Measurements from ENCODE around the gene ASGR2. TPM values are rescaled to one million over a fixed set of nuclear protein-coding genes. Genes with fewer than 3 reads are reported as not detected.

Gene ASGR2
- total RNA-seq, 4 donors from 2014 or later: 1.6 to 2.2 TPM; not detected in 2

GRCh38 chr17:7078711-7079110 lies 35.9 kb downstream of the ASGR2 start:
- no peaks in the 10 kb centered on the region for H3K4me1 ChIP-seq
- in situ Hi-C loops (cut with MboI; ENCODE audit: low sequenced_read_pairs in 4 of 4): no loop called here
- DNase-seq (no peak), ATAC-seq (no peak)
- no peaks in the 10 kb centered on the region for H3K36me3 ChIP-seq
- no peak overlapping the region for H3K4me3 ChIP-seq
- peaks cover 0 to 4% (median 0%) of the 10 kb centered on the region in 3 donors for H3K27me3 ChIP-seq
- no peaks in the 10 kb centered on the region for H3K9me3 ChIP-seq
- no peak overlapping the region for H3K27ac ChIP-seq
- intact Hi-C loops (cut with DNase I; ENCODE audit: low total_unique reads): no loop called here
- TF ChIP-seq, protein P1, sequence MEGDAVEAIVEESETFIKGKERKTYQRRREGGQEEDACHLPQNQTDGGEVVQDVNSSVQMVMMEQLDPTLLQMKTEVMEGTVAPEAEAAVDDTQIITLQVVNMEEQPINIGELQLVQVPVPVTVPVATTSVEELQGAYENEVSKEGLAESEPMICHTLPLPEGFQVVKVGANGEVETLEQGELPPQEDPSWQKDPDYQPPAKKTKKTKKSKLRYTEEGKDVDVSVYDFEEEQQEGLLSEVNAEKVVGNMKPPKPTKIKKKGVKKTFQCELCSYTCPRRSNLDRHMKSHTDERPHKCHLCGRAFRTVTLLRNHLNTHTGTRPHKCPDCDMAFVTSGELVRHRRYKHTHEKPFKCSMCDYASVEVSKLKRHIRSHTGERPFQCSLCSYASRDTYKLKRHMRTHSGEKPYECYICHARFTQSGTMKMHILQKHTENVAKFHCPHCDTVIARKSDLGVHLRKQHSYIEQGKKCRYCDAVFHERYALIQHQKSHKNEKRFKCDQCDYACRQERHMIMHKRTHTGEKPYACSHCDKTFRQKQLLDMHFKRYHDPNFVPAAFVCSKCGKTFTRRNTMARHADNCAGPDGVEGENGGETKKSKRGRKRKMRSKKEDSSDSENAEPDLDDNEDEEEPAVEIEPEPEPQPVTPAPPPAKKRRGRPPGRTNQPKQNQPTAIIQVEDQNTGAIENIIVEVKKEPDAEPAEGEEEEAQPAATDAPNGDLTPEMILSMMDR (IDR thresholded peaks at IDR 0.05 in 4 of 5, conservative IDR thresholded peaks at IDR 0.05 in 1 of 5): no peak
- no peak for TF ChIP-seq POLR2A (IDR thresholded peaks at IDR 0.05)

- intact Hi-C loops (cut with DNase I; ENCODE audit: low total_unique reads): no loop called here
- ATAC-seq (no peak), DNase-seq (no peak)
- TF ChIP-seq, protein P1 (IDR thresholded peaks at IDR 0.05 in 4 of 5, conservative IDR thresholded peaks at IDR 0.05 in 1 of 5): no peak
- no peak for TF ChIP-seq POLR2A (IDR thresholded peaks at IDR 0.05)
- Histone ChIP-seq H3K4me3 (no peak overlapping the region), H3K9me3 (no peaks in the 10 kb centered on the region), H3K27me3 (peaks cover 0 to 4% (median 0%) of the 10 kb centered on the region in 3 donors), H3K4me1 (no peaks in the 10 kb centered on the region), H3K27ac (no peak overlapping the region), H3K36me3 (no peaks in the 10 kb centered on the region)
- in situ Hi-C loops (cut with MboI; ENCODE audit: low sequenced_read_pairs in 4 of 4): no loop called here
Measured at GRCh38 chr17:7077911-7078546, 36.6 kb downstream of the ASGR2 start.

GRCh38 chr17:7074931-7075330 lies 39.7 kb downstream of the ASGR2 start:
- no peaks in the 10 kb centered on the region for H3K4me1 ChIP-seq
- ATAC-seq (no peak), DNase-seq (no peak)
- no peaks in the 10 kb centered on the region for H3K27me3 ChIP-seq
- TF ChIP-seq, protein P1 (IDR thresholded peaks at IDR 0.05 in 4 of 5, conservative IDR thresholded peaks at IDR 0.05 in 1 of 5): no peak
- TF ChIP-seq POLR2A (IDR thresholded peaks at IDR 0.05): no peak
- H3K4me3 ChIP-seq: no peak overlapping the region
- in situ Hi-C loops (cut with MboI; ENCODE audit: low sequenced_read_pairs in 4 of 4) (no loop called here), intact Hi-C loops (cut with DNase I; ENCODE audit: low total_unique reads) (no loop called here)
- H3K36me3 ChIP-seq: no peaks in the 10 kb centered on the region
- H3K9me3 ChIP-seq: no peaks in the 10 kb centered on the region
- no peak overlapping the region for H3K27ac ChIP-seq

GRCh38 chr17:7072406-7072805 lies 42.2 kb downstream of the ASGR2 start:
- TF ChIP-seq, protein P1 (IDR thresholded peaks at IDR 0.05 in 4 of 5, conservative IDR thresholded peaks at IDR 0.05 in 1 of 5): no peak
- TF ChIP-seq POLR2A (IDR thresholded peaks at IDR 0.05): no peak
- in situ Hi-C loops (cut with MboI; ENCODE audit: low sequenced_read_pairs in 4 of 4): no loop called here

GRCh38 chr17:7070712-7071111 lies 43.9 kb downstream of the ASGR2 start:
- no peak for ATAC-seq
- Histone ChIP-seq H3K9me3 (no peaks in the 10 kb centered on the region), H3K4me3 (no peak overlapping the region), H3K36me3 (no peaks in the 10 kb centered on the region), H3K27me3 (no peaks in the 10 kb centered on the region), H3K4me1 (no peaks in the 10 kb centered on the region), H3K27ac (no peak overlapping the region)
- no peak for DNase-seq
- intact Hi-C loops (cut with DNase I; ENCODE audit: low total_unique reads) (no loop called here), in situ Hi-C loops (cut with MboI; ENCODE audit: low sequenced_read_pairs in 4 of 4) (no loop called here)
- no peak for TF ChIP-seq POLR2A (IDR thresholded peaks at IDR 0.05)
- TF ChIP-seq, protein P1 (IDR thresholded peaks at IDR 0.05 in 4 of 5, conservative IDR thresholded peaks at IDR 0.05 in 1 of 5): no peak

More at GRCh38 chr17:7072406-7072805, 42.2 kb downstream of the ASGR2 start:
- no peaks in the 10 kb centered on the region for H3K4me1 ChIP-seq
- no peaks in the 10 kb centered on the region for H3K9me3 ChIP-seq
- H3K36me3 ChIP-seq: no peaks in the 10 kb centered on the region
- H3K27me3 ChIP-seq: no peaks in the 10 kb centered on the region
- H3K4me3 ChIP-seq: no peak overlapping the region
- H3K27ac ChIP-seq: no peak overlapping the region
- no peak for ATAC-seq
- no peak for DNase-seq
- intact Hi-C loops (cut with DNase I; ENCODE audit: low total_unique reads): no loop called here
